Pons (tissue), 1 donor: ENCODE results near the gene SLC28A1.
"Not testable (repeated sequence)": the region's sequence is repeated elsewhere in the genome, so short reads cannot be mapped to it uniquely, and the experiment has no call there.

Experiments
- DNase-seq: peaks from one replicate; pipeline ENCODE4 v3.0.0-alpha.2; 2016; ENCODE audit warnings: low spot score

The SLC28A1 gene

GRCh38 chr15:84883916-84884781, at the start of gene SLC28A1:
Gene SLC28A1 (plus strand): TSS chr15:84884662. CDS start chr15:84887761, 3,099 bp downstream.
- DNase-seq = no peak

GRCh38 chr15:84834969-84835368, 49.5 kb upstream of the SLC28A1 start:
- DNase-seq = no peak

- DNase-seq = no peak
Measured at GRCh38 chr15:84835661-84836337, 48.7 kb upstream of the SLC28A1 start.

GRCh38 chr15:84836844-84837243, 47.6 kb upstream of the SLC28A1 start:
- no peak for DNase-seq

- DNase-seq = no peak
Measured at GRCh38 chr15:84839714-84840113, 44.7 kb upstream of the SLC28A1 start.

GRCh38 chr15:84840255-84840654, 44.2 kb upstream of the SLC28A1 start:
- no peak for DNase-seq

- no peak for DNase-seq
Measured at GRCh38 chr15:84840741-84841429, 43.6 kb upstream of the SLC28A1 start.

GRCh38 chr15:84842781-84843180, 41.7 kb upstream of the SLC28A1 start:
- DNase-seq = no peak

- no peak for DNase-seq
Measured at GRCh38 chr15:84844964-84845363, 39.5 kb upstream of the SLC28A1 start.

- not testable (repeated sequence) for DNase-seq
Measured at GRCh38 chr15:84845631-84846030, 38.8 kb upstream of the SLC28A1 start.

GRCh38 chr15:84846269-84846668, 38.2 kb upstream of the SLC28A1 start:
- DNase-seq = no peak

GRCh38 chr15:84847382-84847781, 37.1 kb upstream of the SLC28A1 start:
- DNase-seq = no peak

- no peak for DNase-seq
Measured at GRCh38 chr15:84852212-84852611, 32.2 kb upstream of the SLC28A1 start.

GRCh38 chr15:84855136-84855535, 29.3 kb upstream of the SLC28A1 start:
- DNase-seq = no peak

GRCh38 chr15:84855765-84856164, 28.7 kb upstream of the SLC28A1 start:
- DNase-seq = no peak

GRCh38 chr15:84856731-84857417, 27.6 kb upstream of the SLC28A1 start:
- no peak for DNase-seq

GRCh38 chr15:84857418-84858004, 27.0 kb upstream of the SLC28A1 start:
- no peak for DNase-seq

GRCh38 chr15:84858231-84858630, 26.2 kb upstream of the SLC28A1 start:
- no peak for DNase-seq

GRCh38 chr15:84859144-84859543, 25.3 kb upstream of the SLC28A1 start:
- no peak for DNase-seq

- no peak for DNase-seq
Measured at GRCh38 chr15:84859651-84860050, 24.8 kb upstream of the SLC28A1 start.

GRCh38 chr15:84861781-84862180, 22.7 kb upstream of the SLC28A1 start:
- DNase-seq = no peak
